Measurements from ENCODE around the gene ZC3H7A. TPM values are rescaled to one million over a fixed set of nuclear protein-coding genes. Genes with fewer than 3 reads are reported as not detected.

The ZC3H7A gene
- total and polyA plus RNA-seq, 9 of the 15 experiments (the other 6 are each of a cell fraction or from before 2014, with no cell fraction given): 19.8 to 49.1 (median 28.2) TPM

- TF ChIP-seq NR1H2 (CRISPR knock-in tag; IDR thresholded peaks at IDR 0.05): no peak
- no peak for TF ChIP-seq ZNF445 (CRISPR knock-in tag; IDR thresholded peaks at IDR 0.05; ENCODE audit: low read depth)
- TF ChIP-seq TEAD4 (IDR thresholded peaks at IDR 0.05; ENCODE audit: low read length): no peak
- TF ChIP-seq TEAD4 (CRISPR knock-in tag; IDR thresholded peaks at IDR 0.05; ENCODE audit: borderline replicate concordance): no peak
- TF ChIP-seq HMBOX1 (IDR thresholded peaks at IDR 0.05): no peak
- TF ChIP-seq HNRNPUL1 (IDR thresholded peaks at IDR 0.05; ENCODE audit: low read length): no peak
- no peak for TF ChIP-seq SMAD3 (CRISPR knock-in tag; conservative IDR thresholded peaks at IDR 0.05)
- no peak for TF ChIP-seq PHTF2 (CRISPR knock-in tag; IDR thresholded peaks at IDR 0.05)
- TF ChIP-seq CEBPZ (IDR thresholded peaks at IDR 0.05; ENCODE audit: borderline replicate concordance, low read depth, low read length): no peak
- TF ChIP-seq NR2F6 (CRISPR knock-in tag; IDR thresholded peaks at IDR 0.05): no peak
These were observed 49.1 kb downstream of the ZC3H7A start (continued) for GRCh38 chr16:11747949-11748403.
